Loucy (cell line): ENCODE results near the gene BEST4.
A peak's percentile ranks its signal among the peaks of the same experiment; 100 is the strongest.

Experiments used
- H2AFZ ChIP-seq: fragments of 200-600 bp; sonication (generic); 2 replicates; pipeline ENCODE4 v1.6.0; 2016; ENCODE audit warnings: antibody characterized with exemption, mild to moderate bottlenecking, low read length, moderate library complexity
- H3F3A ChIP-seq: fragments of 200-600 bp; 2 replicates; pipeline ENCODE4 v1.6.0; 2016; ENCODE audit warnings: antibody characterized with exemption, low read depth, mild to moderate bottlenecking
- H3K27me3 ChIP-seq: fragments of 200-600 bp; sonication (generic); 2 replicates; pipeline ENCODE4 v1.6.1; 2014; ENCODE audit warnings: low read length, mild to moderate bottlenecking; ENCODE audit not compliant: insufficient read depth, poor library complexity, severe bottlenecking
- H3K36me3 ChIP-seq: fragments of 200-600 bp; sonication (generic); 2 replicates; pipeline ENCODE4 v1.6.1; 2016; ENCODE audit warnings: low read length; ENCODE audit not compliant: insufficient read depth
- H3K4me1 ChIP-seq: fragments of 200-600 bp; sonication (generic); 2 replicates; pipeline ENCODE4 v1.5.1; 2014; ENCODE audit warnings: low read length, mild to moderate bottlenecking; ENCODE audit not compliant: insufficient read depth, poor library complexity, severe bottlenecking
- H3K4me2 ChIP-seq: fragments of 200-600 bp; sonication (generic); 2 replicates; pipeline ENCODE4 v1.6.0; 2014; ENCODE audit warnings: antibody characterized with exemption, low read length, low read depth, mild to moderate bottlenecking; ENCODE audit not compliant: poor library complexity, severe bottlenecking
- H3K4me3 ChIP-seq: fragments of 200-600 bp; sonication (generic); 2 replicates; pipeline ENCODE4 v1.5.1; 2014; ENCODE audit warnings: low read length, mild to moderate bottlenecking, mixed read lengths; ENCODE audit not compliant: poor library complexity, severe bottlenecking
- H3K79me2 ChIP-seq: fragments of 200-600 bp; sonication (generic); 2 replicates; pipeline ENCODE4 v1.6.1; 2014; ENCODE audit warnings: low read length; ENCODE audit not compliant: insufficient read depth
- H3K9ac ChIP-seq: fragments of 200-600 bp; sonication (generic); 2 replicates; pipeline ENCODE4 v1.6.0; 2014; ENCODE audit warnings: mild to moderate bottlenecking, low read depth, low read length, moderate library complexity; ENCODE audit not compliant: poor library complexity, severe bottlenecking
- H3K9me2 ChIP-seq: fragments of 200-600 bp; sonication (generic); replicated peaks from 2 replicates; pipeline ENCODE4 v1.6.1; 2016; ENCODE audit warnings: low read depth, low read length, mixed read lengths
- H3K9me3 ChIP-seq: fragments of 200-600 bp; sonication (generic); 2 replicates; pipeline ENCODE4 v1.6.1; 2014; ENCODE audit warnings: mild to moderate bottlenecking, antibody characterized with exemption, low read length, low read depth; ENCODE audit not compliant: insufficient read depth
- H4K20me1 ChIP-seq: fragments of 200-600 bp; sonication (generic); 2 replicates; pipeline ENCODE4 v1.6.0; 2014; ENCODE audit warnings: antibody characterized with exemption, low read length, mild to moderate bottlenecking; ENCODE audit not compliant: insufficient read depth, poor library complexity, severe bottlenecking
- CTCF ChIP-seq: fragments of 200-600 bp; sonication (generic); conservative IDR thresholded peaks from 2 replicates; pipeline ENCODE4 v1.5.1; 2014; ENCODE audit warnings: mild to moderate bottlenecking, antibody characterized with exemption, low read length
- EZH2phosphoT487 ChIP-seq: fragments of 200-600 bp; IDR thresholded peaks from 2 replicates; pipeline ENCODE4 v1.6.1; 2018; ENCODE audit warnings: antibody characterized with exemption, mild to moderate bottlenecking, moderate library complexity, borderline replicate concordance

BEST4 gene

GRCh38 chr1:44735992-44736391 is 52.0 kb downstream of the BEST4 start:
- no peak overlapping the region for H3K9ac ChIP-seq
- no peaks in the 10 kb centered on the region for H3K27me3 ChIP-seq
- no peak overlapping the region for H2AFZ ChIP-seq
- peaks cover 22% of the 10 kb centered on the region for H3K4me1 ChIP-seq
- no peaks in the 10 kb centered on the region for H3K9me2 ChIP-seq
- no peak for TF ChIP-seq EZH2phosphoT487
- H3K36me3 ChIP-seq: no peaks in the 10 kb centered on the region
- H3F3A ChIP-seq: peaks cover under 1% of the 10 kb centered on the region; the same call in 1 of the 2 replicates
- peaks cover 5% of the 10 kb centered on the region for H4K20me1 ChIP-seq
- no peaks in the 10 kb centered on the region for H3K9me3 ChIP-seq
- no peak overlapping the region for H3K4me3 ChIP-seq
- no peak overlapping the region for H3K4me2 ChIP-seq
- H3K79me2 ChIP-seq: peaks cover 13% of the 10 kb centered on the region

- H3K4me3 ChIP-seq: no peak overlapping the region
- peak overlapping the region; percentile 25 for H3K4me2 ChIP-seq
- H3K9me3 ChIP-seq: no peaks in the 10 kb centered on the region
- H4K20me1 ChIP-seq: no peaks in the 10 kb centered on the region
- peaks cover 20% of the 10 kb centered on the region for H3K4me1 ChIP-seq
- peak overlapping the region; percentile 8 for H3K9ac ChIP-seq
- peaks cover 13% of the 10 kb centered on the region for H3F3A ChIP-seq
- H3K79me2 ChIP-seq: no peaks in the 10 kb centered on the region
- no peaks in the 10 kb centered on the region for H3K9me2 ChIP-seq
- H3K27me3 ChIP-seq: no peaks in the 10 kb centered on the region
- H2AFZ ChIP-seq: peak overlapping the region; percentile 82
- TF ChIP-seq EZH2phosphoT487 (no peak), CTCF (no peak)
- H3K36me3 ChIP-seq: no peaks in the 10 kb centered on the region
Observed at GRCh38 chr1:44733784-44734183, 54.2 kb downstream of the BEST4 start.
